Measurements from ENCODE around the gene VKORC1L1.
"Not testable (repeated sequence)": the region's sequence is repeated elsewhere in the genome, so short reads cannot be mapped to it uniquely, and the experiment has no call there.

Gene VKORC1L1

GRCh38 chr7:65872776-65873581 is at the start of gene VKORC1L1:
Gene VKORC1L1 (plus strand): TSS chr7:65873074. CDS start chr7:65873372, 298 bp downstream.
- TF ChIP-seq CTCF (IDR thresholded peaks at IDR 0.05; ENCODE audit: low read depth, low read length), result no peak
- H3K4me3 ChIP-seq (replicated peaks in 1 of 2; ENCODE audit: low read depth in 2 of 2, low read length in 2 of 2), result peak within 1 kb of the TSS; percentile 72 to 83
- DNase-seq (ENCODE audit: low read depth in 2 of 2), result peak; percentile 92 to 96

GRCh38 chr7:65827366-65827765 is 45.5 kb upstream of the VKORC1L1 start:
- DNase-seq (ENCODE audit: low read depth in 2 of 2), result peak in 1 of 2 donors; percentile 70
- H3K4me3 ChIP-seq (replicated peaks in 1 of 2; ENCODE audit: low read depth in 2 of 2, low read length in 2 of 2), result no peak overlapping the region
- TF ChIP-seq CTCF (IDR thresholded peaks at IDR 0.05; ENCODE audit: low read depth, low read length), result no peak

GRCh38 chr7:65832281-65832680 is 40.6 kb upstream of the VKORC1L1 start:
- peak; percentile 56 to 63 for DNase-seq (ENCODE audit: low read depth in 2 of 2)

GRCh38 chr7:65836684-65837083 is 36.2 kb upstream of the VKORC1L1 start:
- not testable (repeated sequence) for DNase-seq (ENCODE audit: low read depth in 2 of 2); H3K4me3 ChIP-seq (replicated peaks in 1 of 2; ENCODE audit: low read depth in 2 of 2, low read length in 2 of 2)

More at GRCh38 chr7:65832281-65832680, 40.6 kb upstream of the VKORC1L1 start:
- H3K4me3 ChIP-seq (replicated peaks in 1 of 2; ENCODE audit: low read depth in 2 of 2, low read length in 2 of 2), result no peak overlapping the region
- TF ChIP-seq CTCF (IDR thresholded peaks at IDR 0.05; ENCODE audit: low read depth, low read length), result no peak

GRCh38 chr7:65837541-65837956 is 35.3 kb upstream of the VKORC1L1 start:
- peak; percentile 26 to 76 for DNase-seq (ENCODE audit: low read depth in 2 of 2)
- H3K4me3 ChIP-seq (replicated peaks in 1 of 2; ENCODE audit: low read depth in 2 of 2, low read length in 2 of 2), result not testable (repeated sequence)

- no peak for TF ChIP-seq CTCF (IDR thresholded peaks at IDR 0.05; ENCODE audit: low read depth, low read length)
- no peak overlapping the region for H3K4me3 ChIP-seq (replicated peaks in 1 of 2; ENCODE audit: low read depth in 2 of 2, low read length in 2 of 2)
- no peak for DNase-seq (ENCODE audit: low read depth in 2 of 2)
Observed at GRCh38 chr7:65839846-65840245, 33.0 kb upstream of the VKORC1L1 start.

GRCh38 chr7:65840446-65840845 is 32.4 kb upstream of the VKORC1L1 start:
- TF ChIP-seq CTCF (IDR thresholded peaks at IDR 0.05; ENCODE audit: low read depth, low read length), result no peak
- no peak for DNase-seq (ENCODE audit: low read depth in 2 of 2)
- H3K4me3 ChIP-seq (replicated peaks in 1 of 2; ENCODE audit: low read depth in 2 of 2, low read length in 2 of 2), result no peak overlapping the region

- not testable (repeated sequence) for DNase-seq (ENCODE audit: low read depth in 2 of 2); H3K4me3 ChIP-seq (replicated peaks in 1 of 2; ENCODE audit: low read depth in 2 of 2, low read length in 2 of 2)
Observed at GRCh38 chr7:65843616-65844015, 29.3 kb upstream of the VKORC1L1 start.

All from cardiac fibroblast (primary cell).